ENCODE data around the gene TIMM17B. TPM values are rescaled to one million over a fixed set of nuclear protein-coding genes. Genes with fewer than 3 reads are reported as not detected.
A peak's percentile ranks its signal among the peaks of the same experiment; 100 is the strongest.
"Not testable (repeated sequence)": the region's sequence is repeated elsewhere in the genome, so short reads cannot be mapped to it uniquely, and the experiment has no call there.

The TIMM17B gene
- polyA plus RNA-seq, 2 donors: 34.2 to 45.0 TPM

DNA sequence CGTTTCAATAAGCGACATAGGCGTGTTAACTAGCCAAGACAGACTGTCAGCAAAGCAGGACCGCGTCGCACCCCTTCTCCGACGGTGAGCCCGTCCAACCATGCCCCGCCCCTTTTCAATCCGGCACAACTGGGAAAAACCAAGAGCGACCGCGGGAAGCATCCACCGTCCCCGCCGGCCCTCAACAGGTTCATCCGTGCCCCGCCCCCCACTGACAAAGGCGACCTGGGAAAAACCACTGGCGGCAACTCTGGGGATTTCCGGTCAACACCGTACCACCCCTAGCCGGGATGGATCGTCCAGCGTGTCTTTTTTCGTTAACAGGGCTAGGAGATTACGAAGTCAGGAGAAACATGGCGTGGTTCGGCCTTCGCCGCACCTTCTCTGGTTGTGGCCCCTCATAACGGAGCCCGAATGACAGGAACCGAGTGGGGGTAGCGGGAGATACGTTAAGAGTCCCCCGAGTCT lies 377 bp downstream of the TIMM17B start:
- no peaks in the 10 kb centered on the region for H3K27me3 ChIP-seq (ENCODE audit: control insufficient read depth in 1 of 2, insufficient read depth in 2 of 2, low read length in 2 of 2)

DNA sequence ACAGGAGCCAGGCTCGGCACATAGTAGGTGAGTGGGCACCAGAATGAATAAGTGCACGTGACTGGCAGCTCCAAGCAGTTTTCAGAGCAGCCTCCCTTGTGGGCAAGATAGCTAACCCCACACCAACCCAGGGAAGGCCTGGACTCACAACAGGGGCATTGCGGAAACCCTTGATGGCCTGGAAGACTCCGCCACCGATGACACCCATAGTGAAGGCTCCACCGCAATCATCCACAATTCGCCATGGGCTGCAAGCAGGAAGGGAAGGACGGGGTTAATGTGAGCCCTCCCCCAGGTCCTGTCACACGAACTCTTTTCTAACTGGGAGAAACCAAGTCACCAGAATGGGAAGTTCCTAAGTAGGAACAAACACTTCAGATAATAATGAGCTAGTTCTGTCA lies 957 bp downstream of the TIMM17B start:
- no peaks in the 10 kb centered on the region for H3K4me1 ChIP-seq (ENCODE audit: control insufficient read depth in 2 of 2, insufficient read depth in 2 of 2, low read length in 1 of 2)
- no peaks in the 10 kb centered on the region for H3K27me3 ChIP-seq (ENCODE audit: control insufficient read depth in 1 of 2, insufficient read depth in 2 of 2, low read length in 2 of 2)
- peaks cover 0 to 8% of the 10 kb centered on the region in 2 donors for H3K36me3 ChIP-seq (ENCODE audit: control insufficient read depth in 2 of 2, insufficient read depth in 2 of 2, low read length in 1 of 2)
- H3K9me3 ChIP-seq (ENCODE audit: control insufficient read depth in 2 of 2, insufficient read depth in 1 of 2, low read depth in 1 of 2, low read length in 1 of 2): no peaks in the 10 kb centered on the region
- H3K4me3 ChIP-seq (ENCODE audit: low read depth in 1 of 2, low read length in 2 of 2): peak overlapping the region; percentile 58 to 83
- 35 to 49% methylated on average over 9 of the region's 9 CpGs for WGBS, 2 donors
- H3K27ac ChIP-seq (ENCODE audit: low read depth in 2 of 2, low read length in 1 of 2): peak overlapping the region; percentile 94 to 99

More for the DNA sequence above, 377 bp downstream of the TIMM17B start:
- H3K4me3 ChIP-seq (ENCODE audit: low read depth in 1 of 2, low read length in 2 of 2): peak overlapping the region; percentile 58 to 83
- peaks cover 0 to 12% of the 10 kb centered on the region in 2 donors for H3K36me3 ChIP-seq (ENCODE audit: control insufficient read depth in 2 of 2, insufficient read depth in 2 of 2, low read length in 1 of 2)
- no peaks in the 10 kb centered on the region for H3K4me1 ChIP-seq (ENCODE audit: control insufficient read depth in 2 of 2, insufficient read depth in 2 of 2, low read length in 1 of 2)
- H3K27ac ChIP-seq (ENCODE audit: low read depth in 2 of 2, low read length in 1 of 2): peak overlapping the region; percentile 94 to 99
- no peaks in the 10 kb centered on the region for H3K9me3 ChIP-seq (ENCODE audit: control insufficient read depth in 2 of 2, insufficient read depth in 1 of 2, low read depth in 1 of 2, low read length in 1 of 2)
- 0 to 26% methylated on average over 38 of the region's 38 CpGs for WGBS, 2 donors

DNA sequence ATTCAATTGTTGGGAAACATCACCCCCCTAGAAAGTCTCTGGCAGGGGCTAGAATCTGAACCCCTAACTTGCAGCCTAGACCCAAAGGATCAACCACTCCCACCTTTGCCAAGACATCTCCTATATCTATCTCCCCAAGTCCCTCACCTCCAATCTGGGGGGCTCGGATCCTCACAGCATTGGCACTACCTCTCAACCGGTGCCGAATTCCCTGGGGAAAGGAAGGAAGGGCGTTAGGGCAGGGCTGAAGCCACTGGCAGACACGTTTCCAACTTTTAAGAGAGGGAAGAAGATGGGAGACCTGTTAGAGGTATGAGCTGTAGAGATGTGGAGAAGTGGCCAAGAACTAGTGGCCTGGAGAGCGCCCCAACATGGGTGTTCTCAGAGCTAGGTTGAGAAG lies 2.7 kb downstream of the TIMM17B start:
- Histone ChIP-seq H3K4me1 (ENCODE audit: control insufficient read depth in 2 of 2, insufficient read depth in 2 of 2, low read length in 1 of 2) (no peaks in the 10 kb centered on the region), H3K27me3 (ENCODE audit: control insufficient read depth in 1 of 2, insufficient read depth in 2 of 2, low read length in 2 of 2) (no peaks in the 10 kb centered on the region), H3K4me3 (ENCODE audit: low read depth in 1 of 2, low read length in 2 of 2) (no peak overlapping the region), H3K9me3 (ENCODE audit: control insufficient read depth in 2 of 2, insufficient read depth in 1 of 2, low read depth in 1 of 2, low read length in 1 of 2) (no peaks in the 10 kb centered on the region), H3K36me3 (ENCODE audit: control insufficient read depth in 2 of 2, insufficient read depth in 2 of 2, low read length in 1 of 2) (peaks cover 0 to 4% of the 10 kb centered on the region in 2 donors), H3K27ac (ENCODE audit: low read depth in 2 of 2, low read length in 1 of 2) (no peak overlapping the region)
- 74 to 88% methylated on average over 6 of the region's 6 CpGs for WGBS, 2 donors

DNA sequence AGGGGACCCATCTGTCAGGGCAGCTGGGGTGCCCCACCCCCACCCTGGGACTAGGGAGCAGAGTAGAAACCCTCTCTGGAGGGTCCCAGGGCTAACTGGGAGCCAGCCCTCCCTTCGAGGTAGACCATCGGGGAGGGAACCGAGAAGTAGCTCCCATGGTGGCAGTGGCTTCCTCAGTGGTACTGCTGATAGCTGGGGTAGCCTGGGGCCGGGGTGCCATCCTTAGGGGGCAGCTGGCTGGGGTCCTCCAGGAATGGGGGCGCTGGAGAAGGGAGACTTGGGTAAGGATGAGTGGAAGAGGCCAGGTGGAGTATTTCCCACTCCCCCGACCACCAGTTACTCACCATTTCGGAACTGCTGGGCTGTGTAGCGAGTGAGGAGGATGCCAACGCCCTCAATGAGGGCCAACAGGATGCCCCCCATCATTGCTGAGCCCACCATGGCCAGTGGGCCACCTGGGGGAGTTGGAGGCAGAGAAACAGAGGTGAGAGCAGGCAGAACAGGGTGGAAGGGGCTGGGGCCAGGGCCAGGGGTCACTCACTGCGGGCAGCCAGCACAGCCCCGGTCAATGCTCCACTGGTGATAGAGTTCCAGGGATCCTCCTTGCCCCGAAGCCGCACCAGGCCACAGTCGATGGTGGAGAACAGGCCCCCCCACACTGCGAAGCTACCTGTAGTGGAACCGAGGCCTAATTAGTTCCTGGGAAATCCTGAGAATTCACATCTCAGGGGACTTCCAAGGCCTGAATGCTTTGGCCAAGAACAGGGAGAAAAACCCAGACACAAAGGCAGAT lies 3.8 kb downstream of the TIMM17B start:
- no peaks in the 10 kb centered on the region for H3K27me3 ChIP-seq (ENCODE audit: control insufficient read depth in 1 of 2, insufficient read depth in 2 of 2, low read length in 2 of 2)
- no peaks in the 10 kb centered on the region for H3K9me3 ChIP-seq (ENCODE audit: control insufficient read depth in 2 of 2, insufficient read depth in 1 of 2, low read depth in 1 of 2, low read length in 1 of 2)
- no peak overlapping the region for H3K4me3 ChIP-seq (ENCODE audit: low read depth in 1 of 2, low read length in 2 of 2)
- H3K4me1 ChIP-seq (ENCODE audit: control insufficient read depth in 2 of 2, insufficient read depth in 2 of 2, low read length in 1 of 2): no peaks in the 10 kb centered on the region
- WGBS, 2 donors: 83 to 89% methylated on average over 16 of the region's 16 CpGs
- no peak overlapping the region for H3K27ac ChIP-seq (ENCODE audit: low read depth in 2 of 2, low read length in 1 of 2)
- H3K36me3 ChIP-seq (ENCODE audit: control insufficient read depth in 2 of 2, insufficient read depth in 2 of 2, low read length in 1 of 2): peaks cover 0 to 4% of the 10 kb centered on the region in 2 donors

DNA sequence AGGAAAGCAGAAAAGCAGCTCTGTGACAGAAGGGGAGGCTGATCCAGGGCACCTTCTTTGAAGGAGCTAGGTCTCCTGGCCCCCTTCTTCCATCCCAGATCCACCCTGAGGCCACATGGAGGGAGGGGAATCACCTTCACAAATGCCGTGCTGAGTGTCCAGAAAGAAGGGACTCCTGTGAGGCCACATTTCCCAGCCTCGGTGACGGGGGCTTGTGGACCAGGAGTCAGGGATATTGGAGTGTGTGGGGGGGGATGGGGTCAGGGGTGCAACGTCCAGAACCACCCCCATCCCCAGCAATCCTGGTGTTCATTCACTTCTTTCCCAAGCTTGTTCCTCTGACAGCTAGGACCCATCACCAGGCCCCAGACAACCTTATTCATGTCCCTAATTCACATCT lies 4.7 kb downstream of the TIMM17B start:
- no peak overlapping the region for H3K27ac ChIP-seq (ENCODE audit: low read depth in 2 of 2, low read length in 1 of 2)
- no peaks in the 10 kb centered on the region for H3K9me3 ChIP-seq (ENCODE audit: control insufficient read depth in 2 of 2, insufficient read depth in 1 of 2, low read depth in 1 of 2, low read length in 1 of 2)
- 74 to 80% methylated on average over 4 of the region's 4 CpGs for WGBS, 2 donors
- peaks cover 0 to 4% of the 10 kb centered on the region in 2 donors for H3K36me3 ChIP-seq (ENCODE audit: control insufficient read depth in 2 of 2, insufficient read depth in 2 of 2, low read length in 1 of 2)
- no peaks in the 10 kb centered on the region for H3K4me1 ChIP-seq (ENCODE audit: control insufficient read depth in 2 of 2, insufficient read depth in 2 of 2, low read length in 1 of 2)
- no peak overlapping the region for H3K4me3 ChIP-seq (ENCODE audit: low read depth in 1 of 2, low read length in 2 of 2)
- no peaks in the 10 kb centered on the region for H3K27me3 ChIP-seq (ENCODE audit: control insufficient read depth in 1 of 2, insufficient read depth in 2 of 2, low read length in 2 of 2)

DNA sequence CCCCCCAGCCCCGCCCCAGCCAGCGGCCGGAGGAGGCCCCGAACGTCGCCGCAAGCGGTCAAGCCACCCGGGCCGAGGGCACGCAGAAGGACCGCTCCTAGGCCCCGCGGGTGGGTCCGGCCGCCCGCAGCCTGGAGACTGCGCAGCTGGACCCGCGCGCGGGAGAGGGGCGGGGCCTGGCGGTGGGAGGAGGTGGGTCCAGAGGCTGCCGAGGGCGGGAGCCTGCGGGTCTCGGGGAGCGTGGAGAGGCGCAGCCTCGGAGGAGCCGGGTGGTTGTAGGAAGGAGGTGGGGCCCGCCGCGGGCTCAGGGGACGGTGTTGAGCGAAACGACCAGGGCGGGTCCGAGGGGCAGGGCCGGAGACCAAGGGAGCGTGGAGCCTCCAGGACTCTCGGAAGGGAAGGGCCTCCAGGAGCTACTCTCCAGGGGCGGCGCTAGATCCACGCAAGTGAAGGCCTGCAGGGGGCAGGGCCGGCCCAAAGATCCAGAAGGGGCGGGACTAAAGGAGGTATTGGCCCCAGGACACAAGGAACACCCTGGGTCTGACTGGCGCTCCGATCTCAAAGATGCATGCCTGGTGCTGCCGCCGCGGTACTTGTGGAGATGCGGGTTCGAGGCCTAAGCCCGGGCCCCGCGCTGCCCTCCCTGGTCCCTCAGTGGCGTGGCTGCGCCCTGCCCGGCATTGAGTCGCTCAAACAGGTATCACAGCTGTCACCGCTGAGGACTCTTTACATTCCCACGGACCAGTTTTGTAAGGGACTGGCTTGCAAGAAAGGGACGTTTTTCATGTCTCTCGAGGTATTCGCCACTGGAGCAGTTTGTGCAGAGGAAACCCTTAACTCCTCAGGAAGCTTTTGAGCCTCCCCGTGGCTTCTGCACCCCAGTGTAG lies 5.9 kb downstream of the TIMM17B start:
- Histone ChIP-seq H3K36me3 (ENCODE audit: control insufficient read depth in 2 of 2, insufficient read depth in 2 of 2, low read length in 1 of 2) (peaks cover 0 to 4% of the 10 kb centered on the region in 2 donors), H3K27me3 (ENCODE audit: control insufficient read depth in 1 of 2, insufficient read depth in 2 of 2, low read length in 2 of 2) (no peaks in the 10 kb centered on the region), H3K9me3 (ENCODE audit: control insufficient read depth in 2 of 2, insufficient read depth in 1 of 2, low read depth in 1 of 2, low read length in 1 of 2) (no peaks in the 10 kb centered on the region), H3K4me1 (ENCODE audit: control insufficient read depth in 2 of 2, insufficient read depth in 2 of 2, low read length in 1 of 2) (no peaks in the 10 kb centered on the region), H3K4me3 (ENCODE audit: low read depth in 1 of 2, low read length in 2 of 2) (peak overlapping the region; percentile 54 to 58), H3K27ac (ENCODE audit: low read depth in 2 of 2, low read length in 1 of 2) (peak overlapping the region; percentile 74 to 75)
- 1 to 36% methylated on average over 49 to 68 of the region's 68 CpGs for WGBS, 2 donors

DNA sequence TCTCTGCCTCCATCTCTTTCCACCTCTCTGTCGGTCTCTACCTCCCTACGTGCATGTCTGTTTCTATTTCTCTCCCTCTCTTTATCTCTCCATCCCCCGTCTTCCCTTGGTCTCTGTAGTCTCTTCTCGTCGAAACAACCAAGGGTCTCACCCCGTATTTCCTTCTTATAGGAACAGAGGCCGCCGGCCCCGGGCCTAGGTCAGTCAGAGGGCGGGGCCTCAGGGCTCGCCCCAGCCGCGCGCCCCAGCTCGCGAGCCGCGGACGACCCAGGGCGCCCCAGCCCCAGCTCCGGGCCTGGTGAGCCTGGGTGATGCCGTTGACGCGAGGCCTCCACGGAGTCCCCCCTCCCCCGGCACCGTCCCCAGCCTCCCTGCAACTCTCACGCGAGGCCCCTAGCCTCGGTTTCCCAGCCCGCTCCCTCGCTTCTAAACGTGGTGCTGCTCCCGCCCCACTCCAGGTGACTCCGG lies 6.6 kb downstream of the TIMM17B start:
- peak overlapping the region; percentile 74 to 75 for H3K27ac ChIP-seq (ENCODE audit: low read depth in 2 of 2, low read length in 1 of 2)
- no peaks in the 10 kb centered on the region for H3K9me3 ChIP-seq (ENCODE audit: control insufficient read depth in 2 of 2, insufficient read depth in 1 of 2, low read depth in 1 of 2, low read length in 1 of 2)
- peaks cover 0 to 4% of the 10 kb centered on the region in 2 donors for H3K36me3 ChIP-seq (ENCODE audit: control insufficient read depth in 2 of 2, insufficient read depth in 2 of 2, low read length in 1 of 2)
- no peaks in the 10 kb centered on the region for H3K27me3 ChIP-seq (ENCODE audit: control insufficient read depth in 1 of 2, insufficient read depth in 2 of 2, low read length in 2 of 2)
- H3K4me1 ChIP-seq (ENCODE audit: control insufficient read depth in 2 of 2, insufficient read depth in 2 of 2, low read length in 1 of 2): no peaks in the 10 kb centered on the region
- WGBS, 2 donors: 1 to 31% methylated on average over 34 to 35 of the region's 35 CpGs
- peak overlapping the region; percentile 54 to 58 for H3K4me3 ChIP-seq (ENCODE audit: low read depth in 1 of 2, low read length in 2 of 2)

DNA sequence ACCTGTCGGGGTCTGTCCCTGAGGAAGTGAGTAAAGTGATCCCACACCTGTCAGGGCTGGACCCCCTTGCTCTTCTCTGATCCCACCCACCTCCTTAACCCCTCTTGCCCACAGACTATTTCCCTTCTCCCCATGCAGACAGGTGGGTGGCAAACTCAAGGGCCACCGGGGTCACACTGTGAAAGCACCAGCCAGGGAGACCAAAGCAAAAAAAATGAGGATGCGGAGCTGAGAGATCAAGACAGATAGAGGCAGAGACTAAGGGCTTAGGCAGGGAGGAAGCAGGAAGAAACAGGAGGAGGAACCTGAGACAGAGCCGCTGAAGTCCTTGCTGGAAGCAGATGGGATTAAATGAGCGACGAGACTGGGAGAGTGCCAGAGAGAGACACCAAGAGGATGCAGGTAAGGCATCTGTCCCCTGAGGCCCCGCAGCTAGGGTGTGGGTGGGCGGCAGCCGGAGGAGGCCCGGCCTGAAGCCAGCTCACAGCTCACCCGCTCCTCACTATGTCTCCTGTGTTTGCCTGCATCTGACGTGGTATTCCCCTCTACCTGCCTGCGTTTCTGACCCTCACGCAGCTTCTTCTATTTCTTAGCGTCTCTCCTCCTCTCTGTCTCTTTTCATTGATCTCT lies 7.2 kb downstream of the TIMM17B start:
- peak overlapping the region in 1 of 2 donors; percentile 3 for H3K27ac ChIP-seq (ENCODE audit: low read depth in 2 of 2, low read length in 1 of 2)
- 18 to 45% methylated on average over 15 of the region's 15 CpGs for WGBS, 2 donors
- peak overlapping the region; percentile 54 to 58 for H3K4me3 ChIP-seq (ENCODE audit: low read depth in 1 of 2, low read length in 2 of 2)
- no peaks in the 10 kb centered on the region for H3K27me3 ChIP-seq (ENCODE audit: control insufficient read depth in 1 of 2, insufficient read depth in 2 of 2, low read length in 2 of 2)
- peaks cover 0 to 4% of the 10 kb centered on the region in 2 donors for H3K36me3 ChIP-seq (ENCODE audit: control insufficient read depth in 2 of 2, insufficient read depth in 2 of 2, low read length in 1 of 2)
- H3K4me1 ChIP-seq (ENCODE audit: control insufficient read depth in 2 of 2, insufficient read depth in 2 of 2, low read length in 1 of 2): no peaks in the 10 kb centered on the region
- H3K9me3 ChIP-seq (ENCODE audit: control insufficient read depth in 2 of 2, insufficient read depth in 1 of 2, low read depth in 1 of 2, low read length in 1 of 2): no peaks in the 10 kb centered on the region

DNA sequence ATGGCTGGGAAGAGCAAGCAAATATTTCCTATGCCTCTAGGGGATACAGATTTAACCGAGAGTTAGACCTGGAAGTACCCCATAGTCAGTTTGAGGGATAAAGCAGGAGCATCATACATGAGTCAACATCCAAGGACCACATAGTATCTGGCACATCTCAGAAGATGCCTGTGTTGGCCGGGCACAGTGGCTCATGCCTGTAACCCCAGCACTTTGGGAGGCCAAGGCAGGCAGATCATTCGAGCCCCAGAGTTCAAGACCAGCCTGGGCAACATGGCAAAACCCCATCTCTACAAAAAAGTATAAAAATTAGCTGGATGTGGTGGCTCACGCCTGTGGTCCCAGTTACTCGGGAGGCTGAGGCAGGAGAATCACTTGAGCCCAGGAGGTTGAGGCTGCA lies 11.0 kb downstream of the TIMM17B start:
- WGBS, 2 donors: 76 to 79% methylated on average over 5 of the region's 5 CpGs
- not testable (repeated sequence) for H3K4me3 ChIP-seq (ENCODE audit: low read depth in 1 of 2, low read length in 2 of 2); H3K27ac ChIP-seq (ENCODE audit: low read depth in 2 of 2, low read length in 1 of 2); H3K27me3 ChIP-seq (ENCODE audit: control insufficient read depth in 1 of 2, insufficient read depth in 2 of 2, low read length in 2 of 2); H3K4me1 ChIP-seq (ENCODE audit: control insufficient read depth in 2 of 2, insufficient read depth in 2 of 2, low read length in 1 of 2); H3K9me3 ChIP-seq (ENCODE audit: control insufficient read depth in 2 of 2, insufficient read depth in 1 of 2, low read depth in 1 of 2, low read length in 1 of 2); H3K36me3 ChIP-seq (ENCODE audit: control insufficient read depth in 2 of 2, insufficient read depth in 2 of 2, low read length in 1 of 2)

Data from esophagus (tissue), 2 donors.